T-helper 2 cell treated with Interferon-gamma antibody and Interleukin-4, amounts not matched to agents 5 μg/mL and 100 μg/mL, for 36 hours (primary cell): ENCODE measurements around the gene WASF1.

ENCODE experiments used
- DNase-seq: peaks from one replicate; pipeline ENCODE4 v3.0.0; 2021; ENCODE audit warnings: low spot score
- H3K27ac Mint-ChIP-seq: one replicate; pipeline ENCODE4 v1.8.0; 2021; ENCODE audit warnings: mild to moderate bottlenecking, mixed read lengths
- H3K27me3 Mint-ChIP-seq: one replicate; pipeline ENCODE4 v1.8.0; 2021; ENCODE audit warnings: low read depth, mixed read lengths
- H3K36me3 Mint-ChIP-seq: one replicate; pipeline ENCODE4 v1.8.0; 2021; ENCODE audit warnings: low read depth, mixed read lengths
- H3K4me1 Mint-ChIP-seq: one replicate; pipeline ENCODE4 v1.8.0; 2021; ENCODE audit warnings: low read depth, mixed read lengths
- H3K4me3 Mint-ChIP-seq: one replicate; pipeline ENCODE4 v1.8.0; 2022; ENCODE audit warnings: mild to moderate bottlenecking, moderate library complexity, mixed read lengths
- H3K9me3 Mint-ChIP-seq: one replicate; pipeline ENCODE4 v1.8.0; 2021; ENCODE audit warnings: mixed read lengths

Gene WASF1

GRCh38 chr6:110054664-110055386 lies 124.6 kb downstream of the WASF1 start:
- H3K27me3 Mint-ChIP-seq, result peaks cover 30% of the 10 kb centered on the region
- no peak for DNase-seq
- H3K4me1 Mint-ChIP-seq, result no peaks in the 10 kb centered on the region
- no peaks in the 10 kb centered on the region for H3K9me3 Mint-ChIP-seq
- no peak overlapping the region for H3K27ac Mint-ChIP-seq
- H3K4me3 Mint-ChIP-seq, result no peak overlapping the region
- H3K36me3 Mint-ChIP-seq, result no peaks in the 10 kb centered on the region

- no peak for DNase-seq
- Mint-ChIP-seq H3K36me3 (no peaks in the 10 kb centered on the region), H3K4me1 (no peaks in the 10 kb centered on the region), H3K4me3 (no peak overlapping the region), H3K27ac (no peak overlapping the region), H3K27me3 (peaks cover 27% of the 10 kb centered on the region), H3K9me3 (no peaks in the 10 kb centered on the region)
Measured at GRCh38 chr6:110053395-110054240, 125.9 kb downstream of the WASF1 start.

- no peaks in the 10 kb centered on the region for H3K4me1 Mint-ChIP-seq
- H3K4me3 Mint-ChIP-seq, result no peak overlapping the region
- no peaks in the 10 kb centered on the region for H3K9me3 Mint-ChIP-seq
- DNase-seq, result no peak
- no peaks in the 10 kb centered on the region for H3K36me3 Mint-ChIP-seq
- peaks cover 15% of the 10 kb centered on the region for H3K27me3 Mint-ChIP-seq
- no peak overlapping the region for H3K27ac Mint-ChIP-seq
Measured at GRCh38 chr6:110050440-110050813, 129.0 kb downstream of the WASF1 start.
